SK-N-SH treated with all-trans-retinoic acid at 6 μM for 48 hours (cell line): ENCODE results near the gene LY6G6F.

Source experiments
- ATAC-seq: fragments of 200-7000 bp; cut with Tn5 transposase; 3 replicates; pipeline ENCODE4 v1.9.1; 2020; ENCODE audit warnings: mild to moderate bottlenecking, moderate library complexity
- ARNTL ChIP-seq: fragments of 450-650 bp; formaldehyde crosslinking; IDR thresholded peaks from 2 replicates; pipeline ENCODE4 v1.5.0; 2020; ENCODE audit warnings: low read depth, mild to moderate bottlenecking, moderate library complexity, borderline replicate concordance
- CREB5 ChIP-seq: fragments of 250-450 bp; sonication (Bioruptor Pico); IDR thresholded peaks from 2 replicates; pipeline ENCODE4 v1.5.1; 2020; ENCODE audit warnings: low read depth, mild to moderate bottlenecking, moderate library complexity
- CSDC2 ChIP-seq: fragments of 250-450 bp; sonication (Bioruptor Pico); IDR thresholded peaks from 2 replicates; pipeline ENCODE4 v1.5.0; 2020; ENCODE audit warnings: mild to moderate bottlenecking, moderate library complexity
- CSRNP3 ChIP-seq: fragments of 250-450 bp; sonication (Bioruptor Pico); IDR thresholded peaks from 2 replicates; pipeline ENCODE4 v1.5.1; 2021; ENCODE audit warnings: mild to moderate bottlenecking, moderate library complexity
- ESRRG ChIP-seq: fragments of 250-450 bp; sonication (Bioruptor Pico); IDR thresholded peaks from 2 replicates; pipeline ENCODE4 v1.6.1; 2021; ENCODE audit warnings: mild to moderate bottlenecking
- GLIS3 ChIP-seq: fragments of 250-450 bp; sonication (Bioruptor Pico); IDR thresholded peaks from 2 replicates; pipeline ENCODE4 v1.5.0; 2020; ENCODE audit warnings: mild to moderate bottlenecking, moderate library complexity
- ISL1 ChIP-seq: fragments of 250-450 bp; sonication (Bioruptor Pico); IDR thresholded peaks from 2 replicates; pipeline ENCODE4 v2.1.2; 2022; ENCODE audit warnings: mild to moderate bottlenecking, moderate library complexity
- OSR1 ChIP-seq: fragments of 250-450 bp; sonication (Bioruptor Pico); IDR thresholded peaks from 2 replicates; pipeline ENCODE4 v1.8.0; 2022; ENCODE audit warnings: moderate library complexity, mild to moderate bottlenecking, inconsistent platforms
- PATZ1 ChIP-seq: fragments of 250-450 bp; sonication (Bioruptor Pico); IDR thresholded peaks from 2 replicates; pipeline ENCODE4 v1.8.0; 2020; ENCODE audit warnings: mild to moderate bottlenecking, moderate library complexity, borderline replicate concordance
- POU6F1 ChIP-seq: fragments of 250-450 bp; sonication (Bioruptor Pico); IDR thresholded peaks from 2 replicates; pipeline ENCODE4 v1.8.0; 2021; ENCODE audit warnings: low read depth, mild to moderate bottlenecking, moderate library complexity, borderline replicate concordance
- PPARA ChIP-seq: fragments of 250-450 bp; sonication (Bioruptor Pico); IDR thresholded peaks from 2 replicates; pipeline ENCODE4 v1.5.0; 2020; ENCODE audit warnings: mild to moderate bottlenecking, borderline replicate concordance
- RARB ChIP-seq: fragments of 250-450 bp; sonication (Bioruptor Pico); IDR thresholded peaks from 2 replicates; pipeline ENCODE4 v1.8.0; 2021; ENCODE audit warnings: mild to moderate bottlenecking, moderate library complexity
- SNAI2 ChIP-seq: fragments of 250-450 bp; sonication (Bioruptor Pico); IDR thresholded peaks from 2 replicates; pipeline ENCODE4 v1.5.0; 2020; ENCODE audit warnings: mild to moderate bottlenecking, moderate library complexity
- TCF4 ChIP-seq: fragments of 250-450 bp; sonication (Bioruptor Pico); IDR thresholded peaks from 2 replicates; pipeline ENCODE4 v1.8.0; 2021; ENCODE audit warnings: mild to moderate bottlenecking, moderate library complexity, borderline replicate concordance
- TOX ChIP-seq: fragments of 250-450 bp; sonication (Bioruptor Pico); IDR thresholded peaks from 2 replicates; pipeline ENCODE4 v1.8.0; 2021; ENCODE audit warnings: mild to moderate bottlenecking, moderate library complexity, borderline replicate concordance
- TSHZ2 ChIP-seq: fragments of 250-450 bp; sonication (Bioruptor Pico); IDR thresholded peaks from 2 replicates; pipeline ENCODE4 v1.5.0; 2020; ENCODE audit warnings: mild to moderate bottlenecking, moderate library complexity
- ZC3H10 ChIP-seq: fragments of 250-450 bp; sonication (Bioruptor Pico); IDR thresholded peaks from 2 replicates; pipeline ENCODE4 v1.5.1; 2021; ENCODE audit warnings: mild to moderate bottlenecking, moderate library complexity
- ZFP3 ChIP-seq: fragments of 250-450 bp; sonication (Bioruptor Pico); IDR thresholded peaks from 2 replicates; pipeline ENCODE4 v1.5.0; 2020; ENCODE audit warnings: mild to moderate bottlenecking, moderate library complexity
- ZFP30 ChIP-seq: fragments of 450-650 bp; formaldehyde crosslinking; IDR thresholded peaks from 2 replicates; pipeline ENCODE4 v1.5.0; 2022; ENCODE audit warnings: mild to moderate bottlenecking, moderate library complexity
- ZNF565 ChIP-seq: fragments of 450-650 bp; formaldehyde crosslinking; conservative IDR thresholded peaks from 2 replicates; pipeline ENCODE4 v1.5.0; 2020; ENCODE audit warnings: low read depth, mild to moderate bottlenecking, moderate library complexity
- ZNF70 ChIP-seq: fragments of 450-650 bp; formaldehyde crosslinking; IDR thresholded peaks from 2 replicates; pipeline ENCODE4 v1.5.0; 2020; ENCODE audit warnings: mild to moderate bottlenecking, moderate library complexity
- ZNF8 ChIP-seq: fragments of 450-650 bp; formaldehyde crosslinking; IDR thresholded peaks from 2 replicates; pipeline ENCODE4 v1.5.0; 2020; ENCODE audit warnings: mild to moderate bottlenecking, moderate library complexity

The LY6G6F gene

GRCh38 chr6:31680226-31681134 lies 26.2 kb upstream of the LY6G6F start, which contains the start of gene LY6G5C:
LY6G5C (minus strand) TSS chr6:31681067; CDS start chr6:31680373, 694 bp downstream.
- no peak for TF ChIP-seq PATZ1 (CRISPR knock-in tag)
- no peak for TF ChIP-seq ZFP30 (CRISPR knock-in tag)
- no peak for TF ChIP-seq TSHZ2
- no peak for TF ChIP-seq ZNF565 (CRISPR knock-in tag)
- TF ChIP-seq ZC3H10 = no peak
- TF ChIP-seq OSR1 (CRISPR knock-in tag) = no peak
- TF ChIP-seq ZNF70 (CRISPR knock-in tag) = no peak
- no peak for TF ChIP-seq CREB5 (CRISPR knock-in tag)
- TF ChIP-seq ZNF8 (CRISPR knock-in tag) = no peak
- no peak for TF ChIP-seq CSRNP3 (CRISPR knock-in tag)
- ATAC-seq = peak; percentile 92

GRCh38 chr6:31681135-31681671 lies 25.5 kb upstream of the LY6G6F start:
- peak; percentile 24 for ATAC-seq
- no peak for TF ChIP-seq GLIS3 (CRISPR knock-in tag)
- TF ChIP-seq TCF4 (CRISPR knock-in tag) = no peak
- no peak for TF ChIP-seq OSR1 (CRISPR knock-in tag)
- TF ChIP-seq SNAI2 = no peak
- no peak for TF ChIP-seq ISL1
- no peak for TF ChIP-seq CSDC2 (CRISPR knock-in tag)
- no peak for TF ChIP-seq CSRNP3 (CRISPR knock-in tag)
- TF ChIP-seq TSHZ2 = no peak
- TF ChIP-seq TOX (CRISPR knock-in tag) = no peak
- no peak for TF ChIP-seq ZFP30 (CRISPR knock-in tag)
- no peak for TF ChIP-seq ZNF8 (CRISPR knock-in tag)
- TF ChIP-seq PPARA = no peak
- TF ChIP-seq ZNF70 (CRISPR knock-in tag) = no peak
- TF ChIP-seq PATZ1 (CRISPR knock-in tag) = no peak
- TF ChIP-seq ARNTL (CRISPR knock-in tag) = no peak
- TF ChIP-seq ZNF565 (CRISPR knock-in tag) = no peak
- TF ChIP-seq ESRRG = no peak
- TF ChIP-seq POU6F1 = no peak
- no peak for TF ChIP-seq ZFP3 (CRISPR knock-in tag)
- no peak for TF ChIP-seq RARB (CRISPR knock-in tag)
